H9 (cell line): Measurements from ENCODE around the gene INTS15. TPM values are rescaled to one million over a fixed set of nuclear protein-coding genes. Genes with fewer than 3 reads are reported as not detected.

Experiments
- DNase-seq: peaks from one replicate; pipeline ENCODE4 v3.0.0-alpha.2; 2017
- H2AFZ ChIP-seq: one replicate; pipeline ENCODE4 v1.6.1; 2013; ENCODE audit warnings: mild to moderate bottlenecking, low read length, control low read depth, moderate library complexity
- H2AK5ac ChIP-seq: 2 replicates; pipeline ENCODE4 v1.6.1; 2013; ENCODE audit warnings: low read length, control low read depth, mixed read lengths; ENCODE audit not compliant: insufficient read length
- H2BK120ac ChIP-seq: one replicate; pipeline ENCODE4 v1.6.1; 2013; ENCODE audit warnings: low read depth, mild to moderate bottlenecking, low read length, control low read depth, inconsistent platforms; ENCODE audit not compliant: poor library complexity, severe bottlenecking
- H2BK12ac ChIP-seq: 2 replicates; pipeline ENCODE4 v1.6.1; 2013; ENCODE audit warnings: low read length, control low read depth, mixed read lengths, low read depth; ENCODE audit not compliant: insufficient read length
- H2BK15ac ChIP-seq: 2 replicates; pipeline ENCODE4 v1.6.1; 2013; ENCODE audit warnings: low read depth, low read length, control low read depth
- H2BK20ac ChIP-seq: one replicate; pipeline ENCODE4 v1.6.1; 2013; ENCODE audit warnings: low read depth, mild to moderate bottlenecking, low read length, control low read depth, inconsistent platforms; ENCODE audit not compliant: poor library complexity, severe bottlenecking
- H2BK5ac ChIP-seq: 2 replicates; pipeline ENCODE4 v1.6.1; 2013; ENCODE audit warnings: low read length, control low read depth, mixed read lengths; ENCODE audit not compliant: insufficient read length
- H3K14ac ChIP-seq: 2 replicates; pipeline ENCODE4 v1.6.1; 2013; ENCODE audit warnings: low read length, control low read depth; ENCODE audit not compliant: insufficient read depth
- H3K18ac ChIP-seq: 2 replicates; pipeline ENCODE4 v1.6.1; 2013; ENCODE audit warnings: low read depth, mild to moderate bottlenecking, mixed read lengths, low read length, control low read depth; ENCODE audit not compliant: insufficient read length
- H3K23ac ChIP-seq: 2 replicates; pipeline ENCODE4 v1.6.1; 2013; ENCODE audit warnings: low read length, control low read depth, mixed read lengths, low read depth; ENCODE audit not compliant: insufficient read length
- H3K23me2 ChIP-seq: 2 replicates; pipeline ENCODE4 v1.6.1; 2013; ENCODE audit warnings: low read depth, mild to moderate bottlenecking, mixed read lengths, low read length, control low read depth; ENCODE audit not compliant: insufficient read length, poor library complexity, severe bottlenecking
- H3K27ac ChIP-seq: 2 replicates; pipeline ENCODE4 v1.5.1; 2013; ENCODE audit warnings: low read length, control low read depth, mixed read lengths, low read depth; ENCODE audit not compliant: insufficient read length
- H3K27me3 ChIP-seq: 2 replicates; pipeline ENCODE4 v1.6.1; 2013; ENCODE audit warnings: low read length, control low read depth, inconsistent platforms; ENCODE audit not compliant: insufficient read depth
- H3K4ac ChIP-seq: 2 replicates; pipeline ENCODE4 v1.6.1; 2013; ENCODE audit warnings: low read depth, mild to moderate bottlenecking, control low read depth, inconsistent platforms, low read length, moderate library complexity
- H3K4me1 ChIP-seq: 2 replicates; pipeline ENCODE4 v1.6.1; 2013; ENCODE audit warnings: low read length, control low read depth, inconsistent platforms; ENCODE audit not compliant: insufficient read depth
- H3K4me2 ChIP-seq: 2 replicates; pipeline ENCODE4 v1.6.1; 2013; ENCODE audit warnings: low read length, control low read depth, mixed read lengths; ENCODE audit not compliant: insufficient read length, insufficient read depth
- H3K56ac ChIP-seq: 2 replicates; pipeline ENCODE4 v1.6.1; 2013; ENCODE audit warnings: low read depth, mild to moderate bottlenecking, mixed read lengths, low read length, control low read depth; ENCODE audit not compliant: insufficient read length
- H3K79me1 ChIP-seq: 2 replicates; pipeline ENCODE4 v1.6.1; 2013; ENCODE audit warnings: low read depth, mild to moderate bottlenecking, moderate library complexity, low read length, control low read depth, inconsistent platforms; ENCODE audit not compliant: insufficient read depth, poor library complexity, severe bottlenecking
- H3K79me2 ChIP-seq: 2 replicates; pipeline ENCODE4 v1.6.1; 2013; ENCODE audit warnings: low read length, control low read depth, inconsistent platforms; ENCODE audit not compliant: insufficient read depth
- H3K9ac ChIP-seq: 2 replicates; pipeline ENCODE4 v1.6.1; 2013; ENCODE audit warnings: low read length, control low read depth, mixed read lengths; ENCODE audit not compliant: insufficient read length; ENCODE audit errors: extremely low read depth
- H3K9me3 ChIP-seq: one replicate; pipeline ENCODE4 v1.6.1; 2013; ENCODE audit warnings: low read depth, low read length, inconsistent platforms; ENCODE audit not compliant: control insufficient read depth
- H3T11ph ChIP-seq: one replicate; pipeline ENCODE4 v1.6.1; 2013; ENCODE audit warnings: mild to moderate bottlenecking, low read length, control low read depth, inconsistent platforms
- H4K20me1 ChIP-seq: one replicate; pipeline ENCODE4 v1.6.1; 2013; ENCODE audit not compliant: control insufficient read depth, insufficient read length, insufficient read depth
- H4K5ac ChIP-seq: 2 replicates; pipeline ENCODE4 v1.6.1; 2013; ENCODE audit warnings: low read depth, mild to moderate bottlenecking, mixed read lengths, low read length, control low read depth; ENCODE audit not compliant: insufficient read length
- H4K8ac ChIP-seq: replicated peaks from 2 replicates; pipeline ENCODE4 v1.6.1; 2013; ENCODE audit warnings: low read length, control low read depth, mixed read lengths, low read depth; ENCODE audit not compliant: insufficient read length
- H4K91ac ChIP-seq: 2 replicates; pipeline ENCODE4 v1.6.1; 2013; ENCODE audit warnings: low read depth, mild to moderate bottlenecking, moderate library complexity, mixed read lengths, low read length, control low read depth; ENCODE audit not compliant: insufficient read length
- H3K27ac Mint-ChIP-seq, 3 experiments: 2 replicates in 2 of 3; 3 replicates in 1 of 3; pipeline ENCODE4 v1.8.0; 2020 to 2021; ENCODE audit warnings: mixed read lengths in 3 of 3, mild to moderate bottlenecking in 1 of 3, moderate library complexity in 1 of 3
- H3K27me3 Mint-ChIP-seq: 2 replicates; pipeline ENCODE4 v1.8.0; 2021; ENCODE audit warnings: low read depth, mild to moderate bottlenecking, moderate library complexity, mixed read lengths
- H3K36me3 Mint-ChIP-seq, 3 experiments: 2 replicates in 2 of 3; 3 replicates in 1 of 3; pipeline ENCODE4 v1.8.0; 2020 to 2021; ENCODE audit warnings: low read depth in 3 of 3, mixed read lengths in 3 of 3; ENCODE audit not compliant: insufficient read depth in 1 of 3
- H3K4me1 Mint-ChIP-seq, 2 experiments: 2 replicates each; pipeline ENCODE4 v1.8.0; 2020; ENCODE audit warnings: mixed read lengths in 2 of 2
- H3K4me3 Mint-ChIP-seq, 2 experiments: 2 replicates in 1 of 2; 3 replicates in 1 of 2; pipeline ENCODE4 v1.8.0; 2020 to 2021; ENCODE audit warnings: mild to moderate bottlenecking in 2 of 2, mixed read lengths in 2 of 2, moderate library complexity in 1 of 2
- H3K9me3 Mint-ChIP-seq, 2 experiments: 2 replicates in 1 of 2; 3 replicates in 1 of 2; pipeline ENCODE4 v1.8.0; 2020; ENCODE audit warnings: mild to moderate bottlenecking in 2 of 2, mixed read lengths in 2 of 2, moderate library complexity in 1 of 2
- CTCF ChIP-seq: fragments of 200-600 bp; sonication (generic); conservative IDR thresholded peaks from 3 replicates; pipeline ENCODE4 v1.8.0; 2021; ENCODE audit warnings: antibody characterized with exemption, mild to moderate bottlenecking
- WGBS: extraction: QIAGEN DNeasy Blood & Tissue Kit; methylation state at CpG from one replicate; pipeline ENCODE4 v1.1.7; 2013; ENCODE audit warnings: missing lambda C conversion rate, low lambda C conversion rate, mixed read lengths; ENCODE audit not compliant: insufficient read length; ENCODE audit errors: extremely low coverage; 5-methylcytosine and 5-hydroxymethylcytosine counted together
- total RNA-seq: library from RNA; stranded (reverse); gene quantifications from 2 replicates; pipeline ENCODE4 v1.2.1, GENCODE V29; 2021

Gene INTS15
- total RNA-seq, 1 experiment from 2014 or later = 42.9 TPM

GRCh38 chr7:6600093-6600492, 10.3 kb downstream of the INTS15 start:
- H3K4me1 Mint-ChIP-seq = no peaks in the 10 kb centered on the region
- H3K56ac ChIP-seq = no peak overlapping the region
- no peak overlapping the region for H3K4ac ChIP-seq
- no peaks in the 10 kb centered on the region for H3K9me3 ChIP-seq
- no peaks in the 10 kb centered on the region for H3K27me3 Mint-ChIP-seq
- H3K23ac ChIP-seq = no peak overlapping the region
- no peaks in the 10 kb centered on the region for H3K79me2 ChIP-seq
- no peak overlapping the region for H3K4me3 Mint-ChIP-seq
- no peak overlapping the region for H2BK20ac ChIP-seq
- H3K14ac ChIP-seq = no peak overlapping the region
- H4K5ac ChIP-seq = no peak overlapping the region
- no peak overlapping the region for H2BK15ac ChIP-seq
- DNase-seq = no peak
- H4K8ac ChIP-seq = no peak overlapping the region
- WGBS = no CpG with 5 or more reads among the region's 15 CpGs
- no peaks in the 10 kb centered on the region for H3K27me3 ChIP-seq
- no peak overlapping the region for H3K27ac ChIP-seq
- no peak overlapping the region for H2BK5ac ChIP-seq
- H2AK5ac ChIP-seq = no peak overlapping the region
- no peak overlapping the region for H4K91ac ChIP-seq
- H2BK12ac ChIP-seq = no peak overlapping the region
- no peak for TF ChIP-seq CTCF
- H3K9me3 Mint-ChIP-seq = no peaks in the 10 kb centered on the region
- no peaks in the 10 kb centered on the region for H3K23me2 ChIP-seq
- H3K18ac ChIP-seq = no peak overlapping the region
- peaks cover 19 to 80% (median 69%) of the 10 kb centered on the region in 3 experiments; a peak in 6 of 7 replicates for H3K36me3 Mint-ChIP-seq
- no peak overlapping the region; a peak in 1 of 7 replicates for H3K27ac Mint-ChIP-seq
- H3K9ac ChIP-seq = no peak overlapping the region
- H2AFZ ChIP-seq = no peak overlapping the region
- no peaks in the 10 kb centered on the region for H3K4me1 ChIP-seq
- H3T11ph ChIP-seq = no peak overlapping the region
- H3K79me1 ChIP-seq = no peaks in the 10 kb centered on the region
- H3K4me2 ChIP-seq = no peak overlapping the region
- no peak overlapping the region for H2BK120ac ChIP-seq
- no peaks in the 10 kb centered on the region for H4K20me1 ChIP-seq
